Measurements from ENCODE around the gene TRAP1.

TRAP1 gene

GRCh38 chr16:3717235-3718018, at the start of gene TRAP1:
Gene TRAP1, minus strand, starts transcription at chr16:3717524. Its CDS starts 16 bp downstream, at chr16:3717508.
- peak; percentile 94 for DNase-seq

DNA sequence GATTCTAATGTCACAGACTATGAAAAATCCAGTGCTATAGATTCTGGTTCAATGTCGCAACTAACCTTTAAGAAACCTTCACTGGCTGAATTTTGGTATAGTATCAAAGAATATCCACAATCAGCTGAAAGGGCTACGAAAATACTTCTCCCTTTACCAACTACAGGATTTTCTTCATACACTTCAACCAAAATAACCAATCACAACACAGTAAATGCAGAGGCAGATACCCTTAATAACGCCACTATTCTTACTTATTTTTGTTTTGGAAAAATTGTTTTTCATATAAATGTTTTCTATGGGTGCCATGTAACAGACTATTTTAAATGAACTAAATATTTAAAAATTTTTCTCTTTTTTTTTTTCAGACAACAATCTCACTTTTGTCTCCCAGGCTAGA, 48.9 kb upstream of the TRAP1 start:
- no peak for DNase-seq

- no peak for DNase-seq
These were observed 47.1 kb upstream of the TRAP1 start for GRCh38 chr16:3764409-3764808.

DNA sequence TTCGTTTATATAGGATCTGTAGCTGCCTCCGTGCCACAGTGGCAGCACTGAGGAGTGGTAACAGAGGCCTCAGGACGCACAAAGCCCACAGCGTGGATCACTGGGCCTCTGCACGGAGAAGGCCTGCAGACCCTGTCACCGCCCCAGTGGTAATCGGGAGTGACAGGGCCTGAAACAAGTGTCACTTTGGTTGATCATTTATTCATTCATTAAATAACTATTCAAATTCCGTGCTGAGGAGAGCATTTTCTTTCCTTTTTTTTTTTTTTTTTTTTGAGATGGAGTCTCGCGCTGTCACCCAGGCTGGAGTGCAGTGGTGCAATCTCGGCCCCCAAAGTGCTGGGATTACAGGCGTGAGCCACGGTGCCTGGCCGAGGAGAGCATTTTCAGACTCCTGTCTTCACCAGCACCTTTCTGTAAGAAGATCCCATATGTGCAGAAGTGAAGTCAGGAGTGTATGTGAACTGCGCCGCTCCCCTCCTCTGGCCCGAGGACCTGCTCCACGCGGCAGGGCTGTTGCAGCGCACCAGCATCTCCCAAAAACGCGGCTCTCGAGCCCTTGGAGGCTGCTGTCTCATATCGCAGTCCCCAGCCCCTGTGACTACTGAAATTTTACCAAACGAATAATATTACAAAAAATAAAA, 44.9 kb upstream of the TRAP1 start:
- DNase-seq = no peak

GRCh38 chr16:3761375-3762106, 44.2 kb upstream of the TRAP1 start:
- no peak for DNase-seq

DNA sequence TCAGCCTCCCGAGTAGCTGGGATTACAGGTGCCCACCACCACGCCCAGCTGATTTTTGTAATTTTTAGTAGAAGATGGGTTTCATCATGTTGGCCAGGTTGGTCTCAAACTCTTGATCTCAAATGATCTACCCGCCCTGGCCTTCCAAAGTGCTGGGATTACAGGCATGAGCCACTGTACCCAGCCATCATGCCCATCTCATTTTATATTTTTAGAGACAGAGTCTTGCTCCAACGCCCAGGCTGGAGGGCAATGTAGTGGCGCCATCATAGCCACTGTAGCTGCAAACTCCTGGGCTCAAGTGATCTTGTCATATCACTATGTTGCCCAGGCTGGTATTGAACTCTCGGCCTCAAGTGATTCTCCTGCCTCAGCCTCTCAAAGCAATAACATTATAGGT, 43.2 kb upstream of the TRAP1 start:
- DNase-seq = no peak

GRCh38 chr16:3759736-3760135, 42.4 kb upstream of the TRAP1 start:
- DNase-seq = no peak

GRCh38 chr16:3756113-3756512, 38.8 kb upstream of the TRAP1 start:
- no peak for DNase-seq

DNA sequence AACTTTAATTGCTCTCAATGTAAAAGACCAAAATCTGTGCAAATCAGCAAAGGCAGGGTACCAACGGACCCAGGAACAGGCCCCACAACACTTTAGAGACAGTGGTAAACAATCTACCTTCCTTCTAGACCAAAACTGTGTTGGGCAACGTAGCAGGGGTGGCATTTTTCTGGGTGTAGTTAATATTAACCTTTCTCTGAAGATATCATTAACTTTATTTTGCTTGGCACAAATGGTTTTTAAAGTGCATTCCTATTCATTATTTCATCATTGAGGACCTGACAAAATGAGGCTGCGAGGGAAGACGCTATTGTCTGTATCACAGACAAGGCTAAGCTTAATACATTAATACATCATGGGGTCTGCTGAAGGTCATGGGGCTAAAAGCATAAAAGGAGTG, 37.9 kb upstream of the TRAP1 start:
- no peak for DNase-seq

- no peak for DNase-seq
These were observed 37.4 kb upstream of the TRAP1 start for GRCh38 chr16:3754772-3755171.

DNA sequence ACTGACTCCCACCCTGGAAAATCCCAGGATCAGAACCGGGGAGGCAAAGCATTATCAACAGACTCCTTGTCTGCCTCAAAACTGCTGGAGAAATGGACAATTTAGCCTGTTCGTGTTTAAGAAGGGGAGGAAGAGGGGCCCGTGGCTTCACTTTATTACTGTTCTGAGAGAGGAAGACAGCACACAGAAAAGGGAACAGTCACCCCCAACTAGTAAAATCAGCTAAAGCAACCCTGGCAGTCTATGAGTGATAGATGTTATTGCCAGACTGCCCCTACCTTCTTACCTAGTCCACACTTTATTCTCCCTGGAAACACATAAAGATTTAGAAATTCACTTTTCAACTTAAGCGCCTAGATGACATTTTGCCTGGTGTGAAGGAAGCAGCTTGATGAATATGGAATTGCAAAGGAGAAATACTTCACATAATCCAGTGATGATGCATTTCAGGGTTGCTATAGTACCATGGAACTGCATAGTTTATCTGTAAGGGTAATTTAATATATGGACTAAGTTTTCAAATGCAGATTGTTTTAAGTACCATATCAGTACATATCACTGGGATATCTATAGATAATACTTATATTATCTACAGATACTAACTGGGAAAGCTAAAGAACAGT, 36.9 kb upstream of the TRAP1 start:
- DNase-seq = no peak

- DNase-seq = no peak
These were observed 35.7 kb upstream of the TRAP1 start for GRCh38 chr16:3752984-3753383.

- no peak for DNase-seq
These were observed 34.6 kb upstream of the TRAP1 start for GRCh38 chr16:3751878-3752277.

DNA sequence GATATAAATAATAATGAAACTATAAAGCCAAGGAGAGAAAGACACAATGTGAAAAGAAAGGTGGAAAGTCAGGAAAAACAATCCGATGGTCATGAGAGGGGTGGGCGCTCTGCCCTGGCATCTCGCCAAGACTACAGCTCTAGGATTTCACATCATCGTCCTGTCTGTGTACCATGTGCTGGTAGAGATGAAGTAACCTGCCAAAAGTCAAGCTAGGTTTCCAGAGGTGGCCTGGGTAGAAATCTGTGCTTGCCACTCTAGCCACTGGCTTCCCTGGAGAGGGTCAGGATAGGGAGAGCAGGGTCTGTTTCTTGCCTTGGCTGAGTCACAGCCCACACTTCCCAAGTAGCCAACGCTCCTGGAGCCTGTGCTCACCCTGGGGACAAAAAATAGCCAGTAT, 31.0 kb upstream of the TRAP1 start:
- no peak for DNase-seq

DNA sequence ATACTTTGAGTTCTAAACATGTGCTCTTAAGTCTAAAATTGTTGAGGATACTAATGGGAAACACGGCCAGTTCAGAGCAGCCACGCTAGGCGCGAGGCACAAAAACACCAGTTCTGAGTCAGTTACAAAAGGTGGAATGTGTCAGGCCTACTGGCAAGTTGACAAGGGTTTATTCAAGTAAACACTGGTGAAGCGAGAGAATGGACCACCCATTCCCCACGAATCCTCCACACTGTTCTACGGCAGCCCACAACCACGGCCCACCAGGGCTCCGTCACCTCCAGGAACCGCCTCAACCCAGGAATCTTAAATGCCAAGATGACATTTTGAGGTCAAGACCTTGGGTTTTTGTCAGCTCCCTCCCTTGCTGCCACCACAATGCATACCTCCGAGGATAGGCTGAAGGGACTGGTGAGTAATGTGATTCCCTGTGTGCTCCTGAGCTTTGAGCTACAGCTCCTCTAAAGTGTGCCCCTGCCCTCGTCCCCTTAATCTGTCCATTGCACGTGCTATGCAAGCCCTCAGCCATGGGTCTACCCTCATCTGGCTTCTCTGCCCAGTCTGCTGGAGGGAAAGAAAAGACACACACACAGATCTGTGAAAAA, 28.5 kb upstream of the TRAP1 start:
- DNase-seq = no peak

GRCh38 chr16:3744018-3744417, 26.7 kb upstream of the TRAP1 start:
- DNase-seq = no peak

- DNase-seq = no peak
These were observed 23.6 kb upstream of the TRAP1 start for GRCh38 chr16:3740934-3741333.

- no peak for DNase-seq
These were observed 22.9 kb upstream of the TRAP1 start for GRCh38 chr16:3740186-3740585.

- DNase-seq = no peak
These were observed 22.3 kb upstream of the TRAP1 start for GRCh38 chr16:3739636-3740035.

DNA sequence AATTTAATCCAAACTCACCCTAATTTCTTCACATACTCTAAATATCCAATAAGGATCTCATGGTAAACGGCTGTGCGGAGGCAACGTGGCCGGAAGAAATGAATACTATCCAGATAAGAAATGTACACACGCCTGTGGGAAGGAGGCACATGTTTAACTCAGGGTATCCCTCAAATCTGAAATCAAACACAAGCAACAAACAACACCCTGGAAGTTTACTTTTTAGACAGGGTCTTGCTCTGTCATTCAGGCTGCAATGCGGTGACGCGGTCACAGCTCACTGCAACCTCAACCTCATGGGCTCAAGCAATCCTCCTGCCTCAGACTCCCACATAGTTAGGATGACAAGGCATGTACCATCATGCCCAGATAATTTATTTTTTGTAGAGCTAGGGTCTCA, 21.2 kb upstream of the TRAP1 start:
- DNase-seq = no peak

- no peak for DNase-seq
These were observed 20.8 kb upstream of the TRAP1 start for GRCh38 chr16:3738128-3738527.

GRCh38 chr16:3737181-3737580, 19.9 kb upstream of the TRAP1 start:
- DNase-seq = no peak

DNA sequence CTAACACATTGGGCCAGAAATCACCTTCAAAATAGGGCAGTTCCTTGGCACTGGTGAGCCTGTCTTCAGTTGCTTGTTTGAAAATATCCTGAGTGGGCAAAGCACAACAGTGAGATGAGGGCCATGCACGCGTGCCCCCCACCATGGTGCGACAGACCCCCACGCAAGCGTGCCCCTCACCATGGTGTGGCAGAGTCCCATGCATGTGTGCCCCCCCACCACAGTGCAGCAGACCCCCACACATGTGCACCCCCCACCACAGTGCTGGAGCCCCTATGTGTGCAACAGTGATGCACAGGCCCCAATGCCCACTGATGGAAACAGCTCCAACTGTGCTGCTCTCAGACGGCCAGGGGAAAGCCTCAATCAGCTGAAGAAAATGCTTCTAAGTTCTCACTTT, 18.8 kb upstream of the TRAP1 start:
- no peak for DNase-seq

Data from activated T-cell treated with anti-CD3 and anti-CD28 coated beads for 4 hours (primary cell).